ENCODE measurements around the gene MFRP. TPM values are rescaled to one million over a fixed set of nuclear protein-coding genes. Genes with fewer than 3 reads are reported as not detected.

Gene MFRP
- total RNA-seq, 2 donors from 2014 or later = not detected

GRCh38 chr11:119319136-119319699 lies 27.3 kb downstream of the MFRP start:
- peaks cover 8% of the 10 kb centered on the region for H3K27me3 Mint-ChIP-seq (ENCODE audit: low read depth)
- ATAC-seq (replicated peaks in 1 of 2) = no peak
- peak overlapping the region; percentile 73 to 75 for H3K4me3 Mint-ChIP-seq
- no peaks in the 10 kb centered on the region for H3K36me3 Mint-ChIP-seq (ENCODE audit: insufficient read depth in 2 of 2)
- H3K9me3 Mint-ChIP-seq = no peaks in the 10 kb centered on the region
- H3K27ac Mint-ChIP-seq = no peak overlapping the region
- DNase-seq = no peak
- H3K4me1 Mint-ChIP-seq (ENCODE audit: low read depth) = peaks cover 33% of the 10 kb centered on the region

- peak; percentile 43 to 51 for DNase-seq
- Mint-ChIP-seq H3K4me3 (peak overlapping the region; percentile 62 to 69), H3K4me1 (ENCODE audit: low read depth) (peaks cover 29% of the 10 kb centered on the region), H3K27me3 (ENCODE audit: low read depth) (peaks cover 8% of the 10 kb centered on the region), H3K36me3 (ENCODE audit: insufficient read depth in 2 of 2) (no peaks in the 10 kb centered on the region), H3K9me3 (no peaks in the 10 kb centered on the region), H3K27ac (no peak overlapping the region)
- peak in 1 of 2 donors; percentile 19 for ATAC-seq (replicated peaks in 1 of 2)
Measured at GRCh38 chr11:119318240-119319135, 28.0 kb downstream of the MFRP start.

GRCh38 chr11:119317592-119318239 lies 28.8 kb downstream of the MFRP start:
- Mint-ChIP-seq H3K4me1 (ENCODE audit: low read depth) (peaks cover 26% of the 10 kb centered on the region), H3K9me3 (no peaks in the 10 kb centered on the region), H3K4me3 (peak overlapping the region; percentile 31 to 32), H3K27me3 (ENCODE audit: low read depth) (peaks cover 8% of the 10 kb centered on the region), H3K36me3 (ENCODE audit: insufficient read depth in 2 of 2) (no peaks in the 10 kb centered on the region), H3K27ac (no peak overlapping the region)
- ATAC-seq (replicated peaks in 1 of 2) (no peak), DNase-seq (no peak)

DNA sequence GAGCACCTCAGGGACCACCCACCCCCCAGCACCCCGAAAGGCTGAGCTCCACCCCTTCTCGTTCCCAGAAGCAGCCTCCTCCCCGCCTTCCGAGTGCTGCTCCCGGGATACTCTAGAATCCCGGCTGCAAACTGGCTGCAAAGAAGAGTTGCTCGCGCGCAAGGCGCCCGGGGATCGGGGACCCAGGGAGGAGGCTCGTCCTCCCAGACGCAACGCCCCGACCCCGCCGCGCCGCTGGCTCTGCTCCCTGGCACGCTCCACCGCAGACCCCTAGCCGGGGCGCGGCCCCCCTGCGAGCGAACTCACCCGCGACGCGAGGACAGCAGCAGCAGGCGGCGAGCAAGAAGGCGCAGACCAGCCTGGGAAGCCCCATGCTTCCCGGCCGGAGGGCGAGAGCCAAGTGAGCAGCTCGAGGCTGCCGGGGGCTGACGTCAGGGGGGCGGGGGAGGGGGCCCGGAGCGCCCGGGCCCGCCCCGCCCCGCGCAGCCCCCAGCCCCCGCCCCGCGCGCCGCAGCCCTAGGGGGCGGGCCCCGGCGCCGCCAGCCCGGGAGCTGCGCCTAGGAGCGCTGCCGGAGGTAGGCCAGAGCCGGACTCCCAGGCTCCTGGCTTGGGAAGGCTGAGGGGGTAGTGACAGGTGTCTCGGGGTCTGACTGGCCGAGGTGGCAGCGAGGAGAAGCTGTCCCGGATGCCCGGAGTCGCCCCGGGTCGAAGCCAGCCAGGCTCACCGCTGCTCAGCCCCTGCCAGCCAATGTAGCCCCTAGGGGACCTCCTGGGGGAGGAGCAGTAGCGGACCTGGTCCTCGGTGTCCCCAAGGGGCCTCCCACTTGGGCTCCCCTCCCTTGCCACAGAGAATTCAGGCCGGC lies 29.5 kb downstream of the MFRP start, which contains the start of gene MCAM:
TSS of gene MCAM (minus strand) at position 402 of the 863 bp plus-strand sequence. CDS start at position 373, 29 bp downstream.
- Mint-ChIP-seq H3K9me3 (no peaks in the 10 kb centered on the region), H3K4me3 (peak within 1 kb of the TSS; percentile 79 to 84), H3K27ac (no peak within 1 kb of the TSS), H3K4me1 (ENCODE audit: low read depth) (peaks cover 20% of the 10 kb centered on the region), H3K36me3 (ENCODE audit: insufficient read depth in 2 of 2) (no peaks in the 10 kb centered on the region), H3K27me3 (ENCODE audit: low read depth) (peaks cover 8% of the 10 kb centered on the region)
- DNase-seq (peak in 1 of 2 donors; percentile 28), ATAC-seq (replicated peaks in 1 of 2) (no peak)

GRCh38 chr11:119316016-119316728 lies 30.3 kb downstream of the MFRP start:
- Mint-ChIP-seq H3K36me3 (ENCODE audit: insufficient read depth in 2 of 2) (peaks cover 0 to 2% of the 10 kb centered on the region in 2 donors), H3K4me1 (ENCODE audit: low read depth) (peaks cover 13% of the 10 kb centered on the region), H3K4me3 (peak overlapping the region; percentile 79 to 84), H3K27ac (no peak overlapping the region), H3K27me3 (ENCODE audit: low read depth) (peaks cover 8% of the 10 kb centered on the region), H3K9me3 (no peaks in the 10 kb centered on the region)
- ATAC-seq (replicated peaks in 1 of 2) = no peak
- DNase-seq = peak in 1 of 2 donors; percentile 23

- peaks cover 13% of the 10 kb centered on the region for H3K4me1 Mint-ChIP-seq (ENCODE audit: low read depth)
- H3K27me3 Mint-ChIP-seq (ENCODE audit: low read depth) = peaks cover 8% of the 10 kb centered on the region
- H3K27ac Mint-ChIP-seq = no peak overlapping the region
- no peaks in the 10 kb centered on the region for H3K9me3 Mint-ChIP-seq
- H3K36me3 Mint-ChIP-seq (ENCODE audit: insufficient read depth in 2 of 2) = peaks cover 0 to 2% of the 10 kb centered on the region in 2 donors
- H3K4me3 Mint-ChIP-seq = peak overlapping the region; percentile 79 to 84
- DNase-seq (peak; percentile 58 to 62), ATAC-seq (replicated peaks in 1 of 2) (peak; percentile 65 to 66)
Measured at GRCh38 chr11:119315131-119316015, 31.1 kb downstream of the MFRP start.

DNA sequence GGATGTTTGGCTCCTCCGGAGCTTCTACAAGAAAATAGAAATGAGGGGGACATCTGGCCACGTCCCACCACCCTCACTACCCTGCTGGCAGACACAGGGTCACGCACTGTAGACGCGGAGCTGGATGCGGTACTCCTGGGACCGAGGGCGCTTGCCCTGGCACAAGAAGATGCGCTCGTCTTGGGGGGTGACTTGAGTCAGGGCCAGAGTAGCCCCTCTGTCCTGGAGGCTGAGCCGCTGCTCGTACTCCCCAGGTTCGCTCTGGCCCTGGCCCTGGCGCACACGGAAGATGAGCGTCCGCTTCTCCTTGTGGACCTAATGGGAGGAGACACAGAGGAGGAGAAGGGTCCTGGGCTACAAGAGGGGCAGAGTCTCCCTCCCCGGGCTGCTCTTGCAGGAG lies 31.8 kb downstream of the MFRP start:
- DNase-seq = no peak

GRCh38 chr11:119310682-119311052 lies 35.8 kb downstream of the MFRP start:
- DNase-seq = no peak
- no peaks in the 10 kb centered on the region for H3K27me3 Mint-ChIP-seq (ENCODE audit: low read depth)
- H3K9me3 Mint-ChIP-seq = no peaks in the 10 kb centered on the region
- no peak for ATAC-seq (replicated peaks in 1 of 2)
- H3K36me3 Mint-ChIP-seq (ENCODE audit: insufficient read depth in 2 of 2) = peaks cover 0 to 2% of the 10 kb centered on the region in 2 donors
- H3K4me1 Mint-ChIP-seq (ENCODE audit: low read depth) = peaks cover 16% of the 10 kb centered on the region
- no peak overlapping the region for H3K27ac Mint-ChIP-seq
- H3K4me3 Mint-ChIP-seq = no peak overlapping the region

More for the DNA sequence above, 31.8 kb downstream of the MFRP start:
- H3K9me3 Mint-ChIP-seq = no peaks in the 10 kb centered on the region
- H3K4me1 Mint-ChIP-seq (ENCODE audit: low read depth) = peaks cover 9% of the 10 kb centered on the region
- no peak overlapping the region for H3K27ac Mint-ChIP-seq
- ATAC-seq (replicated peaks in 1 of 2) = no peak
- H3K4me3 Mint-ChIP-seq = peak overlapping the region; percentile 79 to 84
- H3K36me3 Mint-ChIP-seq (ENCODE audit: insufficient read depth in 2 of 2) = peaks cover 0 to 2% of the 10 kb centered on the region in 2 donors
- peaks cover 8% of the 10 kb centered on the region for H3K27me3 Mint-ChIP-seq (ENCODE audit: low read depth)

DNA sequence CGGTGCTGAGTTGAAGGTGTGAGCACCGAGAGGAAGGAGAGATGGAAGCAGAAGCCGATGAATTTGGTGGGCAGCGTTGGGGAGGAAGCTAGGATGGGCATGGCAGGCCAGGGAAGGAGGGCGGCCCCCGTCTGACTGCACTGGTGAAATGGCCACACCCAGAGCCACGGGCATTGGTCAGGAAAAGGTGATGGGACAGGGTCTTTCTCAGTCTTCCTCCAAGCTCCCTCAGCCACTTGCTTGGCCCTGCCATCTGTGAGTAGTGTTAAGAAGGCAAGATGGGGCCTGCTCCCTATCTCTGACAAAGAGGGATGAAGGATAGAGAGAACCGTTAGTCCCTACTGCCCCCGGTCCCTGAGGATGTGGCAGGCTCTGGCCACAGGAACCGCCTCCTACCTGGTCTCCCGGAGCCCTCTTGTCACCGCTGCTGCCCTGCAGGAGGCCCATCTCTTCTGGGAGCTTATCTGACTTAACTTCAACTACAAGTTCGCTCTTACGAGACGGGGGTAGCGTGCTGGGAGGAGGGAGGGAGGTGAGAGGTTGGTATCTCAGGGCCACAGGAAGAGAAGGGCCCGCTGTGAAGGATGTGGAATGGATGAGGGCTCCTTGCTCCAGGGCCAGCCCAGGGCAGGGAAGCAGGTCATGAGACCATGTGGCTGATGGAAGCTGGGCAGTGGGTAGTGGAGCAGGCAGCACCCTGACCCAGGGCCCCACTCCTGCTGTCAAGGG lies 36.4 kb downstream of the MFRP start:
- Mint-ChIP-seq H3K27ac (no peak overlapping the region), H3K27me3 (ENCODE audit: low read depth) (no peaks in the 10 kb centered on the region), H3K36me3 (ENCODE audit: insufficient read depth in 2 of 2) (peaks cover 1 to 3% of the 10 kb centered on the region in 2 donors), H3K4me3 (no peak overlapping the region), H3K9me3 (no peaks in the 10 kb centered on the region), H3K4me1 (ENCODE audit: low read depth) (peaks cover 21% of the 10 kb centered on the region)
- ATAC-seq (replicated peaks in 1 of 2) (no peak), DNase-seq (no peak)

GRCh38 chr11:119309411-119309810 lies 37.1 kb downstream of the MFRP start:
- Mint-ChIP-seq H3K27me3 (ENCODE audit: low read depth) (no peaks in the 10 kb centered on the region), H3K27ac (no peak overlapping the region), H3K4me1 (ENCODE audit: low read depth) (peaks cover 26% of the 10 kb centered on the region)

DNA sequence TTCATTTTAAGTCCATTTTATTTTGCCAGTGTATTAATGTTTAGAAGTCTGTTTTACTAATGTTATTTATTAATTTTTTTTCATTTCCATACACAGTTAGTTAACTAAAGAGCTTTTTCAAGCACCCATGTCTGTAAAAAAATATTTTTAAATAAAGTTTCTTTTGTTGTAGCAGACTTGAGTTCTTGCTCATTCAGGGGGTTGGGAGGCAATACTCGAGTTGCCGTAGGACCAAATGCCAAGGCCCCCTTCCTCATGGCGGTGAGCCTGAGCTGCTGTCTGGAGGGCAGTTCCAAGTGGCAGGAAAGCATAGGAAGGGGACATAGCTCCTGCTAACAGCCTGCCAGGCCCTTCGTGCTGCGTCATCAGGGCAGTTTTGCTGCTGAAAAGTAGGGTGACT lies 38.5 kb downstream of the MFRP start:
- DNase-seq (no peak), ATAC-seq (replicated peaks in 1 of 2) (no peak)
- Mint-ChIP-seq H3K4me1 (ENCODE audit: low read depth) (peaks cover 26% of the 10 kb centered on the region), H3K36me3 (ENCODE audit: insufficient read depth in 2 of 2) (peaks cover 2 to 12% of the 10 kb centered on the region in 2 donors), H3K27me3 (ENCODE audit: low read depth) (no peaks in the 10 kb centered on the region), H3K4me3 (no peak overlapping the region), H3K27ac (no peak overlapping the region), H3K9me3 (no peaks in the 10 kb centered on the region)

More at GRCh38 chr11:119309411-119309810, 37.1 kb downstream of the MFRP start:
- H3K9me3 Mint-ChIP-seq = no peaks in the 10 kb centered on the region
- H3K4me3 Mint-ChIP-seq = no peak overlapping the region
- H3K36me3 Mint-ChIP-seq (ENCODE audit: insufficient read depth in 2 of 2) = peaks cover 2 to 4% of the 10 kb centered on the region in 2 donors
- ATAC-seq (replicated peaks in 1 of 2) (no peak), DNase-seq (no peak)

All from activated T-cell treated with anti-CD3 and anti-CD28 coated beads, Interleukin-2, amount 50 U/mL, for 72 hours (primary cell).